K562 (cell line): Measurements from ENCODE around the gene DNAJB6. TPM values are rescaled to one million over a fixed set of nuclear protein-coding genes. Genes with fewer than 3 reads are reported as not detected.

ENCODE experiments used
- ATAC-seq: fragments of 200-7000 bp; cut with Tn5 transposase; 3 replicates; pipeline ENCODE4 v1.9.1; 2020; ENCODE audit warnings: moderate library complexity
- BruUV-seq: library from RNA; stranded (reverse); fragments of 400-500 nt; replicated peaks from 2 replicates; lab custom pipeline; 2021; lab: Mats Ljungman, UMichigan
- CTCF ChIA-PET: fragments of 300-600 bp; formaldehyde crosslinking; extraction: SDS; loops from one replicate; lab custom pipeline; 2021; ENCODE audit warnings: low intra/inter-chr PET ratio; lab: Yijun Ruan, JAX
- POLR2A ChIA-PET: fragments of 300-600, 350-650 bp; sonication (Branson Sonifier 250); formaldehyde crosslinking; extraction: SDS; loops from one replicate; lab custom pipeline; 2021; ENCODE audit warnings: antibody characterized with exemption, inconsistent platforms; lab: Yijun Ruan, JAX
- DNase-seq, 4 experiments: peaks; one replicate each; pipeline versions ENCODE4 v3.0.0 to v3.0.0-alpha.2; 2011 to 2018; ENCODE audit warnings: low spot score in 3 of 4, mixed read lengths in 3 of 4; ENCODE audit errors: extremely low read depth in 1 of 4
- FAIRE-seq: peaks from 2 replicates; lab custom pipeline; 2011; peaks lifted over from hg19 to GRCh38; lab: Jason Lieb, UNC
- H2AFZ ChIP-seq: 2 replicates; pipeline ENCODE4 v1.6.0; 2011; ENCODE audit warnings: low read depth, low read length, control low read depth, inconsistent platforms
- H3K27ac ChIP-seq: fragments of 200-600 bp; 3 replicates; pipeline ENCODE4 v1.8.0; 2011; ENCODE audit warnings: low read depth, mild to moderate bottlenecking, control low read depth, inconsistent platforms, low read length, moderate library complexity, mixed read lengths; ENCODE audit errors: extremely low read depth
- H3K27me3 ChIP-seq, 2 experiments: fragments of 300-600 bp in 1 of 2; 2 replicates in 1 of 2; 3 replicates in 1 of 2; pipeline versions ENCODE4 v1.6.0 to v1.8.0; 2011; ENCODE audit warnings: inconsistent platforms in 2 of 2, low read length in 2 of 2, mild to moderate bottlenecking in 1 of 2, mixed read lengths in 1 of 2, moderate library complexity in 1 of 2; ENCODE audit not compliant: control insufficient read depth in 2 of 2, insufficient read depth in 2 of 2
- H3K36me3 ChIP-seq: fragments of 300-600 bp; 3 replicates; pipeline ENCODE4 v1.8.0; 2011; ENCODE audit warnings: mild to moderate bottlenecking, low read length, inconsistent platforms; ENCODE audit not compliant: control insufficient read depth, insufficient read depth
- H3K4me1 ChIP-seq, 2 experiments: fragments of 200-600 bp in 1 of 2; replicated peaks in 1 of 2; 2 replicates in 1 of 2; 3 replicates in 1 of 2; pipeline versions ENCODE4 v1.5.1 to v1.8.0; 2011; ENCODE audit warnings: inconsistent platforms in 2 of 2, low read length in 2 of 2, mild to moderate bottlenecking in 1 of 2, mixed read lengths in 1 of 2, moderate library complexity in 1 of 2; ENCODE audit not compliant: control insufficient read depth in 2 of 2, insufficient read depth in 2 of 2
- H3K4me2 ChIP-seq: 2 replicates; pipeline ENCODE4 v1.6.1; 2011; ENCODE audit warnings: low read length, control low read depth, inconsistent platforms, mixed read lengths; ENCODE audit not compliant: insufficient read depth
- H3K4me3 ChIP-seq: fragments of 200-600 bp; sonication (generic), shearing (Covaris generic); 2 replicates; pipeline ENCODE4 v1.5.1; 2016; ENCODE audit warnings: control low read depth, inconsistent platforms
- H3K79me2 ChIP-seq: fragments of 200-600 bp; 3 replicates; pipeline ENCODE4 v1.8.0; 2011; ENCODE audit warnings: low read length, inconsistent platforms; ENCODE audit not compliant: control insufficient read depth, insufficient read depth
- H3K9ac ChIP-seq, 2 experiments: 2 replicates each; pipeline versions ENCODE4 v1.6.0 to v1.6.1; 2011; ENCODE audit warnings: low read depth in 2 of 2, low read length in 2 of 2, control low read depth in 1 of 2, inconsistent platforms in 1 of 2, mild to moderate bottlenecking in 1 of 2, mixed read lengths in 1 of 2; ENCODE audit not compliant: insufficient read depth in 1 of 2
- H3K9me1 ChIP-seq: one replicate; pipeline ENCODE4 v1.6.0; 2011; ENCODE audit warnings: inconsistent platforms, mild to moderate bottlenecking, low read length, moderate library complexity; ENCODE audit not compliant: control insufficient read depth, insufficient read depth
- H3K9me3 ChIP-seq: replicated peaks from 2 replicates; pipeline ENCODE4 v1.5.1; 2011; ENCODE audit warnings: low read depth, low read length, inconsistent platforms; ENCODE audit not compliant: control insufficient read depth, insufficient read depth
- H4K20me1 ChIP-seq: replicated peaks from 2 replicates; pipeline ENCODE4 v1.6.1; 2011; ENCODE audit warnings: low read length, inconsistent platforms, mixed read lengths; ENCODE audit not compliant: control insufficient read depth, insufficient read depth
- ATF1 ChIP-seq, 2 experiments: fragments of 450-650 bp in 1 of 2; IDR thresholded peaks; 2 replicates each; pipeline ENCODE4 v1.6.1; 2016; ENCODE audit warnings: missing compliant biosample characterization in 1 of 2, missing genetic modification characterization in 1 of 2
- CREBBP ChIP-seq: IDR thresholded peaks from one replicate; pipeline ENCODE4 v1.6.1; 2012; ENCODE audit warnings: low read depth, mild to moderate bottlenecking, control low read depth, inconsistent platforms, low read length
- DPF2 ChIP-seq: fragments of 450-650 bp; IDR thresholded peaks from 2 replicates; pipeline ENCODE4 v1.6.1; 2016
- ELF1 ChIP-seq: fragments of 200-800 bp; sonication (Bioruptor generic); IDR thresholded peaks from 2 replicates; pipeline ENCODE4 v1.6.1; 2016; ENCODE audit warnings: missing genetic modification characterization, missing compliant biosample characterization
- GABPA ChIP-seq: fragments of 200-800 bp; sonication (Bioruptor generic); conservative IDR thresholded peaks from 2 replicates; pipeline ENCODE4 v1.6.1; 2016; ENCODE audit warnings: low read depth, missing genetic modification characterization, missing compliant biosample characterization
- MNT ChIP-seq, 2 experiments: fragments of 450-650 bp; conservative IDR thresholded peaks; 2 replicates each; pipeline ENCODE4 v1.6.1; 2017; ENCODE audit warnings: mild to moderate bottlenecking in 2 of 2, moderate library complexity in 2 of 2
- PHF20 ChIP-seq: fragments of 450-650 bp; IDR thresholded peaks from 2 replicates; pipeline ENCODE4 v1.6.1; 2018; ENCODE audit not compliant: partially characterized antibody
- RB1 ChIP-seq: fragments of 450-650 bp; IDR thresholded peaks from 2 replicates; pipeline ENCODE4 v1.6.1; 2017; ENCODE audit warnings: low read depth, mild to moderate bottlenecking
- SMARCA5 ChIP-seq: fragments of 450-650 bp; IDR thresholded peaks from 2 replicates; pipeline ENCODE4 v1.6.1; 2016
- SRSF7 ChIP-seq: fragments of 200-400 bp; formaldehyde crosslinking; optimal IDR thresholded peaks from 2 replicates; pipeline ENCODE3; 2017; ENCODE audit warnings: mild to moderate bottlenecking, low read depth, low read length
- TAF15 ChIP-seq: fragments of 200-400 bp; formaldehyde crosslinking; IDR thresholded peaks from 2 replicates; pipeline ENCODE4 v1.6.1; 2017; ENCODE audit warnings: mild to moderate bottlenecking, low read depth, low read length, moderate library complexity
- TFE3 ChIP-seq: fragments of 450-650 bp; formaldehyde crosslinking; IDR thresholded peaks from 2 replicates; pipeline ENCODE4 v1.4.0; 2020; ENCODE audit warnings: mild to moderate bottlenecking, mixed read lengths
- ZNF354B ChIP-seq: fragments of 250-450 bp; sonication (Bioruptor Pico); IDR thresholded peaks from 2 replicates; pipeline ENCODE4 v1.4.0; 2020
- WGBS: fragments of 100-300 bp; shearing (Covaris generic); methylation state at CpG from one replicate; pipeline ENCODE4 v1.1.6; 2016; ENCODE audit warnings: low coverage, mixed read lengths; ENCODE audit not compliant: insufficient coverage; ENCODE audit errors: missing lambda C conversion rate; 5-methylcytosine and 5-hydroxymethylcytosine counted together
- in situ Hi-C: fragments of 300-500 bp; cut with MboI; formaldehyde crosslinking; loops from 4 replicates; pipeline ENCODE4 v1.15.0; 2018; ENCODE audit warnings: inconsistent platforms, mixed read lengths
- intact Hi-C: fragments of 100-400 bp; cut with micrococcal nuclease; formaldehyde crosslinking; loops from 2 replicates; pipeline ENCODE4 v1.14.2; 2022
- polyA plus RNA-seq, 8 experiments: library from polyadenylated mRNA; depleted of rRNA in 4 of 8; stranded (reverse) in 5 of 8; unstranded in 3 of 8; fragments of >200 nt; fragmentation: Nextera tagmentation in 2 of 8; fragmentation: Illumina TruSeq in 1 of 8; extraction: Ambion mirVana in 2 of 8; extraction: Trizol in 1 of 8; gene quantifications; 2 replicates each; pipeline versions ENCODE4 v1.2.1 to v1.2.3, GENCODE V29; 2011 to 2014; ENCODE audit warnings: inconsistent platforms in 1 of 8, missing spikeins in 1 of 8
- total RNA-seq, 7 experiments: library from RNA; depleted of rRNA in 6 of 7; stranded (reverse); fragments of >200 nt in 6 of 7; fragmentation: Illumina TruSeq in 2 of 7; extraction: Trizol in 2 of 7; gene quantifications; 2 replicates each; pipeline versions ENCODE4 v1.2.1 to v1.2.3, GENCODE V29; 2011 to 2021; ENCODE audit warnings: low replicate concordance in 1 of 7

The DNAJB6 gene
- total and polyA plus RNA-seq, 9 of the 15 experiments (the other 6 are each of a cell fraction or from before 2014, with no cell fraction given): 84.5 to 158 (median 135) TPM

GRCh38 chr7:157439761-157440160 lies 103.0 kb downstream of the DNAJB6 start:
- ChIA-PET CTCF (no interaction called here), POLR2A (no interaction called here)
- ATAC-seq (no peak), DNase-seq (no peak)
- Histone ChIP-seq H3K9me3 (no peaks in the 10 kb centered on the region), H3K9ac (no peak overlapping the region), H3K4me3 (no peak overlapping the region), H3K36me3 (no peaks in the 10 kb centered on the region), H3K4me1 (peaks cover 0 to 12% of the 10 kb centered on the region in 2 experiments; a peak in 1 of 5 replicates), H3K27ac (no peak overlapping the region), H3K9me1 (no peaks in the 10 kb centered on the region), H3K79me2 (no peaks in the 10 kb centered on the region), H3K4me2 (no peak overlapping the region)
- in situ Hi-C loops: no loop called here
- no TSS peak for BruUV-seq
- 8% methylated on average over 3 of the region's 3 CpGs for WGBS
- no peak for TF ChIP-seq RB1
- no peak for TF ChIP-seq TFE3
- TF ChIP-seq SRSF7: no peak
- TF ChIP-seq DPF2: no peak
- no peak for TF ChIP-seq ATF1 (CRISPR knock-in tag; IDR thresholded peaks at IDR 0.05)
- no peak for TF ChIP-seq ATF1 (tag; IDR thresholded peaks at IDR 0.05)
- no peak for TF ChIP-seq PHF20
- no peak for TF ChIP-seq ELF1 (tag)
- TF ChIP-seq CREBBP: no peak
- TF ChIP-seq TAF15: no peak
- TF ChIP-seq MNT (conservative IDR thresholded peaks at IDR 0.05): no peak
- no peak for TF ChIP-seq GABPA (tag)
- TF ChIP-seq ZNF354B: no peak
- no peak for TF ChIP-seq SMARCA5
- TF ChIP-seq, all 486 proteins: peak for 0
- Histone ChIP-seq H4K20me1 (no peaks in the 10 kb centered on the region; the same call in 1 of the 2 replicates), H2AFZ (no peak overlapping the region), H3K27me3 (peaks cover 32 to 68% of the 10 kb centered on the region in 2 experiments)
- no peak for FAIRE-seq
- intact Hi-C loops: loop anchor here (10.0 kb wide), 1 partner anchor 915 kb away; no protein-coding TSS in a partner anchor
